ENCODE results near the gene LRG1. TPM values are rescaled to one million over a fixed set of nuclear protein-coding genes. Genes with fewer than 3 reads are reported as not detected.

Gene LRG1
- total and polyA plus RNA-seq, 2 of the 13 experiments (the other 11 are each of a cell fraction or from before 2014, with no cell fraction given) = 12.0 to 39.3 TPM

GRCh38 chr19:4583961-4584669, 44.3 kb upstream of the LRG1 start (continued):
- TF ChIP-seq ZFP90 (CRISPR knock-in tag; IDR thresholded peaks at IDR 0.05; ENCODE audit: borderline replicate concordance) (peak; percentile 70; the same call in 1 of the 2 replicates), FOXM1 (CRISPR knock-in tag; IDR thresholded peaks at IDR 0.05) (no peak), PCBP1 (IDR thresholded peaks at IDR 0.05; ENCODE audit: borderline replicate concordance, low read depth, low read length) (peak; percentile 11; the same call in 1 of the 2 replicates), ZNF263 (CRISPR knock-in tag; IDR thresholded peaks at IDR 0.05) (peak; percentile 99), ZFP1 (CRISPR knock-in tag; IDR thresholded peaks at IDR 0.05) (no peak), ZIK1 (CRISPR knock-in tag; IDR thresholded peaks at IDR 0.05; ENCODE audit: borderline replicate concordance, low read depth) (no peak; the same call in 1 of the 2 replicates), HES4 (CRISPR knock-in tag; IDR thresholded peaks at IDR 0.05; ENCODE audit: borderline replicate concordance) (no peak), HNF4G (IDR thresholded peaks at IDR 0.05; ENCODE audit: borderline replicate concordance, low read depth, low read length) (peak; percentile 90), HNF4G (CRISPR knock-in tag; IDR thresholded peaks at IDR 0.05; ENCODE audit: borderline replicate concordance, low read depth) (no peak; the same call in 1 of the 2 replicates), RAD51 (IDR thresholded peaks at IDR 0.05; ENCODE audit: borderline replicate concordance) (no peak), ZNF441 (CRISPR knock-in tag; IDR thresholded peaks at IDR 0.05; ENCODE audit: borderline replicate concordance) (0 out of 2 replicates have a peak, but pooled peaks have one; percentile 38), ZSCAN30 (CRISPR knock-in tag; IDR thresholded peaks at IDR 0.05) (no peak), JUND (CRISPR knock-in tag; IDR thresholded peaks at IDR 0.05) (no peak), ZNF121 (CRISPR knock-in tag; IDR thresholded peaks at IDR 0.05) (no peak; the same call in 1 of the 2 replicates), ZNF75D (CRISPR knock-in tag; IDR thresholded peaks at IDR 0.05; ENCODE audit: borderline replicate concordance) (no peak), ZFP36L1 (CRISPR knock-in tag; IDR thresholded peaks at IDR 0.05) (peak; percentile 89), ZXDC (CRISPR knock-in tag; IDR thresholded peaks at IDR 0.05) (no peak), PHF21A (CRISPR knock-in tag; IDR thresholded peaks at IDR 0.05) (peak; percentile 90), ZSCAN29 (CRISPR knock-in tag; conservative IDR thresholded peaks at IDR 0.05) (peak; percentile 55), GPN1 (CRISPR knock-in tag; IDR thresholded peaks at IDR 0.05; ENCODE audit: borderline replicate concordance) (no peak), MED8 (CRISPR knock-in tag; IDR thresholded peaks at IDR 0.05; ENCODE audit: insufficient replicate concordance) (peak; percentile 86), PAX8 (CRISPR knock-in tag; IDR thresholded peaks at IDR 0.05; ENCODE audit: borderline replicate concordance) (0 out of 2 replicates have a peak, but pooled peaks have one; percentile 46)
- TF ChIP-seq, protein P1, sequence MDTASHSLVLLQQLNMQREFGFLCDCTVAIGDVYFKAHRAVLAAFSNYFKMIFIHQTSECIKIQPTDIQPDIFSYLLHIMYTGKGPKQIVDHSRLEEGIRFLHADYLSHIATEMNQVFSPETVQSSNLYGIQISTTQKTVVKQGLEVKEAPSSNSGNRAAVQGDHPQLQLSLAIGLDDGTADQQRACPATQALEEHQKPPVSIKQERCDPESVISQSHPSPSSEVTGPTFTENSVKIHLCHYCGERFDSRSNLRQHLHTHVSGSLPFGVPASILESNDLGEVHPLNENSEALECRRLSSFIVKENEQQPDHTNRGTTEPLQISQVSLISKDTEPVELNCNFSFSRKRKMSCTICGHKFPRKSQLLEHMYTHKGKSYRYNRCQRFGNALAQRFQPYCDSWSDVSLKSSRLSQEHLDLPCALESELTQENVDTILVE (CRISPR knock-in tag; IDR thresholded peaks at IDR 0.05) = no peak; the same call in 1 of the 2 replicates
- TF ChIP-seq, protein P2, sequence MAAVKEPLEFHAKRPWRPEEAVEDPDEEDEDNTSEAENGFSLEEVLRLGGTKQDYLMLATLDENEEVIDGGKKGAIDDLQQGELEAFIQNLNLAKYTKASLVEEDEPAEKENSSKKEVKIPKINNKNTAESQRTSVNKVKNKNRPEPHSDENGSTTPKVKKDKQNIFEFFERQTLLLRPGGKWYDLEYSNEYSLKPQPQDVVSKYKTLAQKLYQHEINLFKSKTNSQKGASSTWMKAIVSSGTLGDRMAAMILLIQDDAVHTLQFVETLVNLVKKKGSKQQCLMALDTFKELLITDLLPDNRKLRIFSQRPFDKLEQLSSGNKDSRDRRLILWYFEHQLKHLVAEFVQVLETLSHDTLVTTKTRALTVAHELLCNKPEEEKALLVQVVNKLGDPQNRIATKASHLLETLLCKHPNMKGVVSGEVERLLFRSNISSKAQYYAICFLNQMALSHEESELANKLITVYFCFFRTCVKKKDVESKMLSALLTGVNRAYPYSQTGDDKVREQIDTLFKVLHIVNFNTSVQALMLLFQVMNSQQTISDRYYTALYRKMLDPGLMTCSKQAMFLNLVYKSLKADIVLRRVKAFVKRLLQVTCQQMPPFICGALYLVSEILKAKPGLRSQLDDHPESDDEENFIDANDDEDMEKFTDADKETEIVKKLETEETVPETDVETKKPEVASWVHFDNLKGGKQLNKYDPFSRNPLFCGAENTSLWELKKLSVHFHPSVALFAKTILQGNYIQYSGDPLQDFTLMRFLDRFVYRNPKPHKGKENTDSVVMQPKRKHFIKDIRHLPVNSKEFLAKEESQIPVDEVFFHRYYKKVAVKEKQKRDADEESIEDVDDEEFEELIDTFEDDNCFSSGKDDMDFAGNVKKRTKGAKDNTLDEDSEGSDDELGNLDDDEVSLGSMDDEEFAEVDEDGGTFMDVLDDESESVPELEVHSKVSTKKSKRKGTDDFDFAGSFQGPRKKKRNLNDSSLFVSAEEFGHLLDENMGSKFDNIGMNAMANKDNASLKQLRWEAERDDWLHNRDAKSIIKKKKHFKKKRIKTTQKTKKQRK (IDR thresholded peaks at IDR 0.05; ENCODE audit: low read length) = no peak
